ENCODE data around the gene VDR.
"Not testable (repeated sequence)": the region's sequence is repeated elsewhere in the genome, so short reads cannot be mapped to it uniquely, and the experiment has no call there.

The VDR gene

DNA sequence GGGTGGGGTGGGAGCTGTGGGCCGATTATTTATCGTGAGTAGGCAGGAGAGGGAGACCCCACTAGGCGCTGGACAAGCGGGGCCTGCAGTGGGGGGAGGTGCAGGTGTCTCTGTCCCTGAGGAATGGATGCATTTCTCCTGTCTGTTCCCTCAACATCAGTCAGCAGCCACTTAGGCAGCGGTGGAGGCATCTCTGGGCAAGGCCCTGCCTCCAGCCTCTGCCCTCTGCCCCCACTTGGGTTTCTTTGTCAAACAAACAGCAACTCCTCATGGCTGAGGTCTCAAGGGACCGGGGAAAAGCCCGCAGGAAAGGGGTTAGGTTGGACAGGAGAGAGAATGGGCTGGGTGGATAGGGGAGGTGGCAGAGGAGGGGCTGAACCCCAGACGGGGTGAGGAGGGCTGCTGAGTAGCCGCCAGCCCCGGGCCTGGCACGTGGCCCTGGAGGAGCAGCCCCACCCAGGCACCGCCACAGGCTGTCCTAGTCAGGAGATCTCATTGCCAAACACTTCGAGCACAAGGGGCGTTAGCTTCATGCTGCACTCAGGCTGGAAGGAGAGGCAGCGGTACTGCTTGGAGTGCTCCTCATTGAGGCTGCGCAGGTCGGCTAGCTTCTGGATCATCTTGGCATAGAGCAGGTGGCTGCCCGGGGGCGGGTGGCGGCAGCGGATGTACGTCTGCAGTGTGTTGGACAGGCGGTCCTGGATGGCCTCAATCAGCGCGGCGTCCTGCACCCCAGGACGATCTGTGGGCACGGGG is 60.4 kb downstream of the VDR start:
- POLR2A ChIA-PET (ENCODE audit: low non-redundant PET) = no interaction called here
- TF ChIP-seq, protein P1, sequence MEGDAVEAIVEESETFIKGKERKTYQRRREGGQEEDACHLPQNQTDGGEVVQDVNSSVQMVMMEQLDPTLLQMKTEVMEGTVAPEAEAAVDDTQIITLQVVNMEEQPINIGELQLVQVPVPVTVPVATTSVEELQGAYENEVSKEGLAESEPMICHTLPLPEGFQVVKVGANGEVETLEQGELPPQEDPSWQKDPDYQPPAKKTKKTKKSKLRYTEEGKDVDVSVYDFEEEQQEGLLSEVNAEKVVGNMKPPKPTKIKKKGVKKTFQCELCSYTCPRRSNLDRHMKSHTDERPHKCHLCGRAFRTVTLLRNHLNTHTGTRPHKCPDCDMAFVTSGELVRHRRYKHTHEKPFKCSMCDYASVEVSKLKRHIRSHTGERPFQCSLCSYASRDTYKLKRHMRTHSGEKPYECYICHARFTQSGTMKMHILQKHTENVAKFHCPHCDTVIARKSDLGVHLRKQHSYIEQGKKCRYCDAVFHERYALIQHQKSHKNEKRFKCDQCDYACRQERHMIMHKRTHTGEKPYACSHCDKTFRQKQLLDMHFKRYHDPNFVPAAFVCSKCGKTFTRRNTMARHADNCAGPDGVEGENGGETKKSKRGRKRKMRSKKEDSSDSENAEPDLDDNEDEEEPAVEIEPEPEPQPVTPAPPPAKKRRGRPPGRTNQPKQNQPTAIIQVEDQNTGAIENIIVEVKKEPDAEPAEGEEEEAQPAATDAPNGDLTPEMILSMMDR (conservative IDR thresholded peaks at IDR 0.05; ENCODE audit: low read depth) = no peak
- DNase-seq (ENCODE audit: low spot score) = no peak
- CTCF ChIA-PET = interaction anchor here (0.6 to 0.9 kb wide), 4 partner anchors 54 to 775 kb away, joined by 3 read pairs; partner anchors contain the start of gene VDR
- H3K27ac ChIP-seq = peak overlapping the region; percentile 64

DNA sequence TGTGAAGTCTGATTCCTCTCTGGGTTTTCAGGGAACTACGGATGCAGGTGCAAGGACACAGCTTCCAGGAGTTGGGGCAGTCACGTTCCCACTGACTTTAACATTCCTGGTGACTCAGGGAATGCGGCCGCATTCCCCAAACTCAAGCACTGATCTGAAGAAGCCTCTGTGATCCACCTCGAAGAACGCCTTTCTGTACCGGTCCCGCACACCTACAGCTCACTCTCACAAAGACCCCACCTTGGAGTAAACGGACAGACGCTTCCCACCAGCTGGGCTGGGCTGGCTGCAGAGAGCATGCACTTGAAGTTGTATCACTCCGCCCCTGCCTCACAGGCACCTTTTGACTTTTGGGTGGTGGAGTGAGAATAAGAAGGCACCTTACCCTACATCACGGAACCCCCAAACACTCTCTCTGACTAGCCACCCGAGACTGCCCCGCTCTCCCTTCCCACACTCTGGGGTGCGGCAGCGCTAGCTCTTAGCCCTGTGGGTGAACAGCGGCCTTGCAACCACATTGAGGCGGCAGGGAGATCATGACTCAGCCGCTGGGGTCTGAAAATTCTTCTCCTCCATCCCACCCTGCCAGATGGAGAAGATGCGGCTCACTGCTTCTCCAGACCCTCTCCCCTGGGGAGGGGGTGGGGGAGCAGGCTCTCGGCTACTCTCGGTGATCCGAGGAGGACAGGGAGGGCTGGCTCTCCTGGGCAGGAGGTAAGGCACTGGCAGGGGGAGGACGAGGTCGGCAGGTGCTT is 61.4 kb downstream of the VDR start:
- ChIA-PET POLR2A (ENCODE audit: low non-redundant PET) (no interaction called here), CTCF (interaction anchor here (0.6 to 0.7 kb wide), 2 partner anchors 30 to 106 kb away, joined by 3 read pairs; no protein-coding TSS in a partner anchor)
- peak overlapping the region; percentile 64; the same call in 1 of the 2 replicates for H3K27ac ChIP-seq
- TF ChIP-seq, protein P1 (conservative IDR thresholded peaks at IDR 0.05; ENCODE audit: low read depth) = no peak
- peak; percentile 41 for DNase-seq (ENCODE audit: low spot score)

DNA sequence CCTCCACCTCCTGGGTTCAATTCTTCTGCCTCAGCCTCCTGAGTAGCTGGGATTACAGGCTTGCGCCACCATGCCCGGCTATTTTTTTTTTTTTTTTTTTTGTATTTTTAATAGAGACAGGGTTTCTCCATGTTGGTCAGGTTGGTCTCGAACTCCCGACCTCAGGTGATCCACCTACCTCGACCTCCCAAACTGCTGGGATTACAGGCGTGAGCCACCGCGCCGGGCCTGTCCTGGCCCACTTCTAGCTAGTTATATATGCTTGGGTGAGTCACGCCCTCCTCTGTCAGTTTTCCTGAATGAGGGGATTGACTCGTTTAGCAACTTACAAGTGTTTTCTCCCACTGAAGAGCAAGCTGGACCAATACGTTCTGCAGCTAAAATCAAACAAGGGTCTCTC is 62.3 kb downstream of the VDR start:
- CTCF ChIA-PET = interaction anchor here (0.7 kb wide), 1 partner anchor 29 kb away, joined by 3 read pairs; no protein-coding TSS in a partner anchor
- POLR2A ChIA-PET (ENCODE audit: low non-redundant PET); DNase-seq (ENCODE audit: low spot score); H3K27ac ChIP-seq: not testable (repeated sequence)

DNA sequence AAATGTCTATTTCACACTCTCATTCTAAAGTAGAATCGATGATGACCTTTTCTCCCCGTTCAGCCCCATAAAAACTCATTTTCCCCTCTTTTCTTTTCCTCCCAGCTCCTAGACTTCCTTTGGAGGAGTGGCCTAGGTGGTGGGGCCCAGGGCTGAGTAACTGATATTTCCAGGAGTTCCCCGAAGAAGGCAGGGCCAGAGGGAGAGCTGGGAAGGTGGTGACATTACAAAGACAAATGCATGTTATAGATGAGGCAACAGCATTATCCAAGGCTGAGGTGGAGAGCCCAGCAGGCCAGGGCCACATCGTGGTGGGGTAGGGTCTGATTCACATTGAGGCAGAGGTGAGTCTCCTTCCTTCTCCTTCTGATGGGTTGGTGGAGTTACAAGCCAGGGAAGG is 62.9 kb downstream of the VDR start:
- H3K27ac ChIP-seq = no peak overlapping the region
- ChIA-PET CTCF (no interaction called here), POLR2A (ENCODE audit: low non-redundant PET) (no interaction called here)
- DNase-seq (ENCODE audit: low spot score) = no peak
- TF ChIP-seq, protein P1 (conservative IDR thresholded peaks at IDR 0.05; ENCODE audit: low read depth) = no peak

DNA sequence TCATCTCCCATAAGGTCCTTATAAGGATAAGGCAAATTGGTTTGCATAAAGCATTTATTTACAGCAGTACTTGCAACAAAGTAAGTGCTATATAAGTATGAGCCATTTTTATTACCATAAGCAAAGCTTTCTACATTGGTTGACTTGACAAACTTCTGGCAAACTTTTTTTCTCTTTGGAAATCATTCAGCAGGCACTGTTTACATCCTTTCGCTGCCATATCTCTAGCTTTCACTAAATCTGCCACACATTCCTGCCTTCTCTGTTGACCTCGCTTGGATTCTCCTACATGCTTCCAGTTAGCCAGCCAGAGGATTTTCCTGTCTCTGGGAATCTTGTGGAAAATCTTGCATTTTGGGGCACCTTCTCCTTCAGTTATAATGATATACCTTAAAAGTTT is 63.3 kb downstream of the VDR start:
- CTCF ChIA-PET = interaction anchor here (0.6 to 4.3 kb wide), 3 partner anchors 98 to 1666 kb away, joined by 3 to 35 read pairs (median 3); no protein-coding TSS in a partner anchor
- no peak for DNase-seq (ENCODE audit: low spot score)
- no peak overlapping the region for H3K27ac ChIP-seq
- POLR2A ChIA-PET (ENCODE audit: low non-redundant PET) = interaction anchor here (0.7 kb wide), 1 partner anchor 1324 kb away, joined by 3 read pairs; no protein-coding TSS in a partner anchor
- TF ChIP-seq, protein P1 (conservative IDR thresholded peaks at IDR 0.05; ENCODE audit: low read depth) = no peak

DNA sequence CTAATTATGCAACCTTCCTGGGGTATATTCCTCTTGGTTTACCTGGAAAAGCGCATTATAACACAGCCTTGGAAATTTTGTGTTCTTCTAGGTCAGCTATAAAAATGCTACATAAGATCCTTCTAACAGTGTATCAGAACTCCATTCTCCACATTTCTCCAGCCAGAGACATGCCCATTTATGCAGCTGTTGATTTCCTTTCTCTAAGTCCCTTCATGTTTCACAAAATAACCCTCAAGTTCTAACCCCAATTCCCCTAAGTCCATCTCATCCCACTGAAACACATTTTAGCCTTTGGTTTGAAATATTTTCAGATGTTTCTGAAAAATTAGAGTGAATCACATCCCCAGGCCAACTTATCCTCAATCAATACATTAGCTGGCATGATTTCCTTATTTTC is 64.2 kb downstream of the VDR start:
- CTCF ChIA-PET = interaction anchor here (0.7 to 4.3 kb wide), 5 partner anchors 12 to 97 kb away, joined by 3 to 35 read pairs (median 3); no protein-coding TSS in a partner anchor
- no peak for DNase-seq (ENCODE audit: low spot score)
- POLR2A ChIA-PET (ENCODE audit: low non-redundant PET) = no interaction called here
- TF ChIP-seq, protein P1 (conservative IDR thresholded peaks at IDR 0.05; ENCODE audit: low read depth) = no peak
- H3K27ac ChIP-seq = no peak overlapping the region
